CD14-positive monocyte (primary cell): ENCODE results near the gene FKBP1A. TPM values are rescaled to one million over a fixed set of nuclear protein-coding genes. Genes with fewer than 3 reads are reported as not detected.

Experiments
- DNase-seq, 3 donors: peaks; one replicate each; pipeline ENCODE4 v3.0.0-alpha.2; 2011 to 2022
- H2AFZ ChIP-seq: 2 replicates; pipeline ENCODE4 v1.6.0; 2012; ENCODE audit warnings: mild to moderate bottlenecking, low read depth, low read length, inconsistent platforms; ENCODE audit not compliant: insufficient read depth, poor library complexity, severe bottlenecking
- H3K27ac ChIP-seq, 2 donors: 1 replicate in 1 of 2; 2 replicates in 1 of 2; pipeline ENCODE4 v1.5.1; 2012 to 2013; ENCODE audit warnings: low read length in 2 of 2, control low read depth in 1 of 2, inconsistent platforms in 1 of 2, low read depth in 1 of 2, mild to moderate bottlenecking in 1 of 2
- H3K27me3 ChIP-seq, 2 donors: one replicate each; pipeline versions ENCODE4 v1.6.0 to v1.6.1; 2011 to 2013; ENCODE audit warnings: low read length in 2 of 2; ENCODE audit not compliant: control insufficient read depth in 2 of 2, insufficient read depth in 2 of 2
- H3K36me3 ChIP-seq, 2 donors: replicated peaks in 1 of 2; 1 replicate in 1 of 2; 2 replicates in 1 of 2; pipeline versions ENCODE4 v1.5.1 to v1.6.1; 2012 to 2013; ENCODE audit warnings: low read length in 2 of 2, control low read depth in 1 of 2, inconsistent platforms in 1 of 2, mild to moderate bottlenecking in 1 of 2; ENCODE audit not compliant: insufficient read depth in 2 of 2, control insufficient read depth in 1 of 2
- H3K4me1 ChIP-seq, 2 donors: 1 replicate in 1 of 2; 2 replicates in 1 of 2; pipeline versions ENCODE4 v1.5.1 to v1.6.1; 2012 to 2013; ENCODE audit warnings: low read length in 2 of 2, control low read depth in 1 of 2, inconsistent platforms in 1 of 2, mild to moderate bottlenecking in 1 of 2, moderate library complexity in 1 of 2; ENCODE audit not compliant: insufficient read depth in 2 of 2, control insufficient read depth in 1 of 2
- H3K4me2 ChIP-seq: replicated peaks from 2 replicates; pipeline ENCODE3; 2012; ENCODE audit warnings: low read length, moderate library complexity, mild to moderate bottlenecking; ENCODE audit not compliant: poor library complexity, severe bottlenecking; ENCODE audit errors: extremely low read depth
- H3K4me3 ChIP-seq, 3 experiments: fragments of 200-600 bp in 1 of 3; sonication (generic) in 1 of 3; replicated peaks in 1 of 3; 1 replicate in 2 of 3; 2 replicates in 1 of 3; pipeline ENCODE4 v1.5.1; 2011 to 2013; ENCODE audit warnings: low read length in 3 of 3, mild to moderate bottlenecking in 3 of 3, control low read depth in 2 of 3, low read depth in 2 of 3, inconsistent platforms in 1 of 3, moderate library complexity in 1 of 3
- H3K79me2 ChIP-seq: 2 replicates; pipeline ENCODE4 v1.6.0; 2012; ENCODE audit warnings: mild to moderate bottlenecking, control low read depth, inconsistent platforms, low read length, moderate library complexity; ENCODE audit not compliant: insufficient read depth
- H3K9ac ChIP-seq: 2 replicates; pipeline ENCODE4 v1.6.0; 2017; ENCODE audit warnings: low read length, mild to moderate bottlenecking; ENCODE audit not compliant: insufficient read depth, poor library complexity, severe bottlenecking
- H3K9me3 ChIP-seq, 2 donors: replicated peaks in 1 of 2; 1 replicate in 1 of 2; 2 replicates in 1 of 2; pipeline versions ENCODE4 v1.5.1 to v1.6.1; 2012 to 2013; ENCODE audit warnings: low read length in 2 of 2, control low read depth in 1 of 2; ENCODE audit not compliant: control insufficient read depth in 1 of 2, insufficient read depth in 1 of 2
- H4K20me1 ChIP-seq: 2 replicates; pipeline ENCODE4 v1.6.0; 2012; ENCODE audit warnings: mild to moderate bottlenecking, low read length, control low read depth, moderate library complexity; ENCODE audit not compliant: insufficient read depth
- H3K27ac Mint-ChIP-seq, 7 donors: one replicate each; pipeline ENCODE4 v1.8.0; 2020; ENCODE audit warnings: mild to moderate bottlenecking in 7 of 7, mixed read lengths in 7 of 7, moderate library complexity in 6 of 7, inconsistent platforms in 2 of 7
- H3K27me3 Mint-ChIP-seq, 3 donors: one replicate each; pipeline ENCODE4 v1.8.0; 2021 to 2022; ENCODE audit warnings: low read depth in 3 of 3, mild to moderate bottlenecking in 3 of 3, mixed read lengths in 3 of 3, moderate library complexity in 3 of 3, inconsistent platforms in 1 of 3
- H3K36me3 Mint-ChIP-seq, 2 donors: one replicate each; pipeline ENCODE4 v1.8.0; 2020; ENCODE audit warnings: mixed read lengths in 2 of 2, inconsistent platforms in 1 of 2, mild to moderate bottlenecking in 1 of 2
- H3K4me1 Mint-ChIP-seq: one replicate; pipeline ENCODE4 v1.8.0; 2020; ENCODE audit warnings: mild to moderate bottlenecking, mixed read lengths
- H3K4me3 Mint-ChIP-seq, 2 donors: one replicate each; pipeline ENCODE4 v1.8.0; 2020; ENCODE audit warnings: mild to moderate bottlenecking in 2 of 2, mixed read lengths in 2 of 2, moderate library complexity in 1 of 2
- H3K9me3 Mint-ChIP-seq, 7 donors: one replicate each; pipeline ENCODE4 v1.8.0; 2020 to 2022; ENCODE audit warnings: mixed read lengths in 7 of 7, mild to moderate bottlenecking in 6 of 7, moderate library complexity in 6 of 7, inconsistent platforms in 2 of 7
- CTCF ChIP-seq: fragments of 200-600 bp; IDR thresholded peaks from one replicate; pipeline ENCODE4 v1.8.0; 2022; ENCODE audit warnings: antibody characterized with exemption, mild to moderate bottlenecking
- WGBS: methylation state at CpG from one replicate; pipeline ENCODE4 v1.1.5; 2013; ENCODE audit warnings: missing lambda C conversion rate; ENCODE audit not compliant: insufficient coverage; 5-methylcytosine and 5-hydroxymethylcytosine counted together
- intact Hi-C, 2 donors: fragments of 100-400 bp; cut with micrococcal nuclease; formaldehyde crosslinking; loops; one replicate each; pipeline versions ENCODE4 v1.15.0 to v1.15.1; 2023
- polyA plus RNA-seq, 3 donors: library from polyadenylated mRNA; depleted of rRNA in 1 of 3; unstranded in 2 of 3; stranded (reverse) in 1 of 3; fragments of 300-500 nt in 2 of 3; fragments of >200 nt in 1 of 3; fragmentation: Illumina TruSeq in 2 of 3; gene quantifications; 1 replicate in 2 of 3; 2 replicates in 1 of 3; pipeline ENCODE4 v1.2.3, GENCODE V29; 2012 to 2021

FKBP1A gene
- polyA plus RNA-seq, 3 donors, result 155 to 268 (median 194) TPM

- Mint-ChIP-seq H3K36me3 (no peaks in the 10 kb centered on the region), H3K9me3 (peaks cover 2 to 19% (median 9%) of the 10 kb centered on the region in 7 donors)
- no CpG with 5 or more reads among the region's 2 CpGs for WGBS
These were observed 12.9 kb upstream of the FKBP1A start for GRCh38 chr20:1405801-1406200.

GRCh38 chr20:1403624-1404023 is 10.8 kb upstream of the FKBP1A start:
- intact Hi-C loops, result no loop called here

More at GRCh38 chr20:1405801-1406200, 12.9 kb upstream of the FKBP1A start:
- H3K79me2 ChIP-seq, result no peaks in the 10 kb centered on the region
- no peak overlapping the region for H3K4me3 Mint-ChIP-seq
- peaks cover 4 to 14% (median 6%) of the 10 kb centered on the region in 3 donors for H3K27me3 Mint-ChIP-seq
- no peak overlapping the region for H2AFZ ChIP-seq
- no peak overlapping the region for H3K4me2 ChIP-seq
- H3K36me3 ChIP-seq, result no peaks in the 10 kb centered on the region
- no peaks in the 10 kb centered on the region for H3K4me1 ChIP-seq
- H4K20me1 ChIP-seq, result no peaks in the 10 kb centered on the region
- no peak overlapping the region for H3K27ac ChIP-seq
- no peak for TF ChIP-seq CTCF
- H3K9ac ChIP-seq, result no peak overlapping the region
- intact Hi-C loops, result no loop called here
- H3K9me3 ChIP-seq, result no peaks in the 10 kb centered on the region
- peaks cover 3% of the 10 kb centered on the region in 2 donors for H3K27me3 ChIP-seq
- H3K4me3 ChIP-seq, result no peak overlapping the region
- peaks cover 3% of the 10 kb centered on the region for H3K4me1 Mint-ChIP-seq
- H3K27ac Mint-ChIP-seq, result no peak overlapping the region
- peak in 1 of 3 donors; percentile 40 for DNase-seq

More at GRCh38 chr20:1403624-1404023, 10.8 kb upstream of the FKBP1A start:
- no peaks in the 10 kb centered on the region for H4K20me1 ChIP-seq
- Mint-ChIP-seq H3K36me3 (no peaks in the 10 kb centered on the region), H3K9me3 (peaks cover 2 to 17% (median 9%) of the 10 kb centered on the region in 7 donors), H3K27ac (no peak overlapping the region), H3K27me3 (peaks cover 6 to 14% (median 6%) of the 10 kb centered on the region in 3 donors), H3K4me1 (peaks cover 3% of the 10 kb centered on the region), H3K4me3 (no peak overlapping the region)
- no peaks in the 10 kb centered on the region for H3K79me2 ChIP-seq
- H3K4me1 ChIP-seq, result no peaks in the 10 kb centered on the region
- H3K4me2 ChIP-seq, result no peak overlapping the region
- DNase-seq, result no peak
- no peak for TF ChIP-seq CTCF
- H3K36me3 ChIP-seq, result no peaks in the 10 kb centered on the region
- no peak overlapping the region for H3K27ac ChIP-seq
- no peak overlapping the region for H3K4me3 ChIP-seq
- H3K27me3 ChIP-seq, result no peaks in the 10 kb centered on the region
- WGBS, result 75% methylated on average over 1 of the region's 1 CpG
- no peaks in the 10 kb centered on the region for H3K9me3 ChIP-seq
- no peak overlapping the region for H3K9ac ChIP-seq
- H2AFZ ChIP-seq, result no peak overlapping the region
